Fibroblast of lung (primary cell): ENCODE results near the gene NAA60. TPM values are rescaled to one million over a fixed set of nuclear protein-coding genes. Genes with fewer than 3 reads are reported as not detected.

Source experiments
- DNase-seq, 2 donors: peaks; one replicate each; pipeline versions ENCODE4 v3.0.0 to v3.0.0-alpha.2; 2010; ENCODE audit warnings: low read depth in 2 of 2
- H2AFZ ChIP-seq: 2 replicates; pipeline ENCODE4 v1.5.1; 2012; ENCODE audit warnings: low read length, control low read depth, inconsistent platforms
- H3K27ac ChIP-seq: 2 replicates; pipeline ENCODE4 v1.5.1; 2011; ENCODE audit warnings: low read length, control low read depth; ENCODE audit not compliant: insufficient read depth
- H3K27me3 ChIP-seq: 2 replicates; pipeline ENCODE4 v1.5.1; 2011; ENCODE audit warnings: mild to moderate bottlenecking, low read length; ENCODE audit not compliant: control insufficient read depth, insufficient read depth
- H3K36me3 ChIP-seq: 2 replicates; pipeline ENCODE4 v1.5.1; 2011; ENCODE audit warnings: low read length; ENCODE audit not compliant: control insufficient read depth, insufficient read depth
- H3K4me1 ChIP-seq: 2 replicates; pipeline ENCODE4 v1.5.1; 2011; ENCODE audit warnings: low read length; ENCODE audit not compliant: control insufficient read depth, insufficient read depth; ENCODE audit errors: extremely low read depth
- H3K4me2 ChIP-seq: 2 replicates; pipeline ENCODE4 v1.5.1; 2011; ENCODE audit warnings: low read length, control low read depth; ENCODE audit not compliant: insufficient read depth; ENCODE audit errors: extremely low read depth
- H3K4me3 ChIP-seq, 4 experiments: fragments of 200-600 bp in 1 of 4; sonication (generic) in 1 of 4; replicated peaks in 1 of 4; 2 replicates each; pipeline ENCODE4 v1.5.1; 2011 to 2016; ENCODE audit warnings: low read length in 4 of 4, low read depth in 3 of 4, mild to moderate bottlenecking in 3 of 4, control low read depth in 2 of 4, inconsistent platforms in 1 of 4, mixed read lengths in 1 of 4; ENCODE audit not compliant: insufficient read depth in 1 of 4; ENCODE audit errors: control extremely low read depth in 1 of 4
- H3K79me2 ChIP-seq: 2 replicates; pipeline ENCODE4 v1.5.1; 2012; ENCODE audit warnings: mild to moderate bottlenecking, low read length, inconsistent platforms; ENCODE audit not compliant: control insufficient read depth, insufficient read depth
- H3K9ac ChIP-seq: 2 replicates; pipeline ENCODE4 v1.5.1; 2011; ENCODE audit warnings: mild to moderate bottlenecking, low read length, control low read depth; ENCODE audit not compliant: insufficient read depth
- H3K9me3 ChIP-seq: 2 replicates; pipeline ENCODE4 v1.5.1; 2012; ENCODE audit warnings: low read depth, low read length; ENCODE audit not compliant: control insufficient read depth, insufficient read depth
- H4K20me1 ChIP-seq: 2 replicates; pipeline ENCODE4 v1.5.1; 2011; ENCODE audit warnings: low read length; ENCODE audit not compliant: control insufficient read depth, insufficient read depth; ENCODE audit errors: extremely low read depth
- CTCF ChIP-seq, 2 donors: IDR thresholded peaks in 1 of 2; conservative IDR thresholded peaks in 1 of 2; 1 replicate in 1 of 2; 2 replicates in 1 of 2; pipeline ENCODE4 v1.5.1; 2011 to 2012; ENCODE audit warnings: low read length in 2 of 2, control low read depth in 1 of 2, inconsistent platforms in 1 of 2, low read depth in 1 of 2, mild to moderate bottlenecking in 1 of 2
- EZH2 ChIP-seq: IDR thresholded peaks from 2 replicates; pipeline ENCODE4 v1.5.1; 2012; ENCODE audit warnings: low read length, control low read depth, mild to moderate bottlenecking; ENCODE audit errors: missing control alignments
- polyA plus RNA-seq, 2 donors: library from polyadenylated mRNA; depleted of rRNA in 1 of 2; stranded (reverse) in 1 of 2; unstranded in 1 of 2; fragments of >200 nt; gene quantifications; 2 replicates each; pipeline ENCODE4 v1.2.1, GENCODE V29; 2011 to 2012; ENCODE audit warnings: missing spikeins in 1 of 2
- total RNA-seq: library from RNA; depleted of rRNA; stranded (reverse); fragments of >200 nt; gene quantifications from 2 replicates; pipeline ENCODE4 v1.2.1, GENCODE V29; 2014

The NAA60 gene
- total and polyA plus RNA-seq, 2 donors (not counting 1 experiment from before 2014, with no cell fraction given): 12.6 to 33.6 TPM

- peaks cover 2% of the 10 kb centered on the region for H3K4me1 ChIP-seq
- no peaks in the 10 kb centered on the region for H4K20me1 ChIP-seq
- no peak overlapping the region for H3K4me2 ChIP-seq
- H3K4me3 ChIP-seq: no peak overlapping the region
- H2AFZ ChIP-seq: no peak overlapping the region
- no peaks in the 10 kb centered on the region for H3K9me3 ChIP-seq
- TF ChIP-seq EZH2: no peak
- no peak for TF ChIP-seq CTCF (conservative IDR thresholded peaks at IDR 0.05 in 1 of 2, IDR thresholded peaks at IDR 0.05 in 1 of 2; ENCODE audit: low read depth in 1 of 2, low read length in 2 of 2)
- DNase-seq: no peak
- no peak overlapping the region for H3K9ac ChIP-seq
- H3K27ac ChIP-seq: no peak overlapping the region
- H3K79me2 ChIP-seq: peaks cover 9% of the 10 kb centered on the region
- no peaks in the 10 kb centered on the region for H3K27me3 ChIP-seq
- H3K36me3 ChIP-seq: peaks cover 3% of the 10 kb centered on the region
Measured at GRCh38 chr16:3503523-3503922, 60.0 kb downstream of the NAA60 start.

- no peak for TF ChIP-seq CTCF (conservative IDR thresholded peaks at IDR 0.05 in 1 of 2, IDR thresholded peaks at IDR 0.05 in 1 of 2; ENCODE audit: low read depth in 1 of 2, low read length in 2 of 2)
- no peak for TF ChIP-seq EZH2
- no peaks in the 10 kb centered on the region for H4K20me1 ChIP-seq
- no peak for DNase-seq
- no peaks in the 10 kb centered on the region for H3K27me3 ChIP-seq
- H3K27ac ChIP-seq: no peak overlapping the region
- no peak overlapping the region for H3K4me2 ChIP-seq
- peaks cover 6% of the 10 kb centered on the region for H3K36me3 ChIP-seq
- H3K4me3 ChIP-seq: no peak overlapping the region
- no peak overlapping the region for H3K9ac ChIP-seq
- no peaks in the 10 kb centered on the region for H3K79me2 ChIP-seq
- no peaks in the 10 kb centered on the region for H3K9me3 ChIP-seq
- H3K4me1 ChIP-seq: no peaks in the 10 kb centered on the region
- no peak overlapping the region for H2AFZ ChIP-seq
Measured at GRCh38 chr16:3508736-3509135, 65.3 kb downstream of the NAA60 start.

GRCh38 chr16:3509470-3509928, 66.0 kb downstream of the NAA60 start:
- Histone ChIP-seq H3K27ac (no peak overlapping the region), H3K4me1 (peaks cover 3% of the 10 kb centered on the region), H4K20me1 (no peaks in the 10 kb centered on the region), H2AFZ (no peak overlapping the region), H3K4me2 (no peak overlapping the region), H3K27me3 (no peaks in the 10 kb centered on the region), H3K4me3 (no peak overlapping the region), H3K9me3 (no peaks in the 10 kb centered on the region), H3K36me3 (peaks cover 6% of the 10 kb centered on the region), H3K79me2 (no peaks in the 10 kb centered on the region), H3K9ac (no peak overlapping the region)
- DNase-seq: no peak
- TF ChIP-seq CTCF (conservative IDR thresholded peaks at IDR 0.05 in 1 of 2, IDR thresholded peaks at IDR 0.05 in 1 of 2; ENCODE audit: low read depth in 1 of 2, low read length in 2 of 2): no peak
- TF ChIP-seq EZH2: no peak
